ENCODE results near the gene MACROD2.

The MACROD2 gene

GRCh38 chr20:14544688-14545087 lies 549.4 kb downstream of the MACROD2 start:
- no peak for DNase-seq

- no peak for DNase-seq
These were observed 555.3 kb downstream of the MACROD2 start for GRCh38 chr20:14550655-14551054.

GRCh38 chr20:14553774-14554534 lies 558.6 kb downstream of the MACROD2 start:
- no peak for DNase-seq

- DNase-seq = no peak
These were observed 560.4 kb downstream of the MACROD2 start for GRCh38 chr20:14555676-14556075.

- no peak for DNase-seq
These were observed 560.9 kb downstream of the MACROD2 start for GRCh38 chr20:14556206-14556605.

GRCh38 chr20:14559612-14560011 lies 564.3 kb downstream of the MACROD2 start:
- DNase-seq = no peak

- DNase-seq = no peak
These were observed 566.5 kb downstream of the MACROD2 start for GRCh38 chr20:14561741-14562221.

- DNase-seq = no peak
These were observed 567.7 kb downstream of the MACROD2 start for GRCh38 chr20:14562981-14563380.

- DNase-seq = no peak
These were observed 571.2 kb downstream of the MACROD2 start for GRCh38 chr20:14566505-14566904.

GRCh38 chr20:14568225-14568624 lies 572.9 kb downstream of the MACROD2 start:
- DNase-seq = no peak

GRCh38 chr20:14568701-14569100 lies 573.4 kb downstream of the MACROD2 start:
- DNase-seq = no peak

GRCh38 chr20:14569641-14570040 lies 574.3 kb downstream of the MACROD2 start:
- no peak for DNase-seq

GRCh38 chr20:14570811-14571210 lies 575.5 kb downstream of the MACROD2 start:
- DNase-seq = no peak

- DNase-seq = no peak
These were observed 578.4 kb downstream of the MACROD2 start for GRCh38 chr20:14573676-14574075.

- no peak for DNase-seq
These were observed 581.0 kb downstream of the MACROD2 start for GRCh38 chr20:14576196-14576877.

- no peak for DNase-seq
These were observed 585.2 kb downstream of the MACROD2 start for GRCh38 chr20:14580418-14581074.

GRCh38 chr20:14581731-14582130 lies 586.4 kb downstream of the MACROD2 start:
- no peak for DNase-seq

GRCh38 chr20:14582855-14583254 lies 587.5 kb downstream of the MACROD2 start:
- no peak for DNase-seq

GRCh38 chr20:14583413-14583812 lies 588.1 kb downstream of the MACROD2 start:
- DNase-seq = no peak

GRCh38 chr20:14589383-14589782 lies 594.1 kb downstream of the MACROD2 start:
- DNase-seq = no peak

GRCh38 chr20:14595051-14595450 lies 599.7 kb downstream of the MACROD2 start:
- DNase-seq = no peak

- DNase-seq = no peak
These were observed 601.9 kb downstream of the MACROD2 start for GRCh38 chr20:14597206-14597715.

GRCh38 chr20:14599613-14600012 lies 604.3 kb downstream of the MACROD2 start:
- no peak for DNase-seq
